ENCODE measurements around the gene THAP11. TPM values are rescaled to one million over a fixed set of nuclear protein-coding genes. Genes with fewer than 3 reads are reported as not detected.

The THAP11 gene
- total RNA-seq, 1 experiment from 2014 or later = 20.5 TPM

- peaks cover 76% of the 10 kb centered on the region for H3K36me3 Mint-ChIP-seq (ENCODE audit: insufficient read depth, unreplicated experiment)
- no peaks in the 10 kb centered on the region for H3K9me3 Mint-ChIP-seq (ENCODE audit: unreplicated experiment)
- POLR2A ChIA-PET = interaction anchor here (1.0 to 1.1 kb wide), 2 partner anchors 36 to 44 kb away, joined by 3 read pairs; no protein-coding TSS in a partner anchor
- no peak for TF ChIP-seq CTCF (IDR thresholded peaks at IDR 0.05; ENCODE audit: unreplicated experiment)
- no TSS peak for BruUV-seq (replicated peaks)
- DNase-seq (ENCODE audit: unreplicated experiment) = no peak
- H3K27ac Mint-ChIP-seq (ENCODE audit: low read depth, unreplicated experiment) = no peak overlapping the region
- intact Hi-C loops (cut with micrococcal nuclease) = no loop called here
- H3K4me1 Mint-ChIP-seq (ENCODE audit: insufficient read depth, unreplicated experiment) = peaks cover 26% of the 10 kb centered on the region
- H3K4me3 Mint-ChIP-seq (ENCODE audit: unreplicated experiment) = no peak overlapping the region
- CTCF ChIA-PET = interaction anchor here (0.6 to 0.9 kb wide), 3 partner anchors 17 to 69 kb away, joined by 3 to 4 read pairs (median 3); no protein-coding TSS in a partner anchor
- no peaks in the 10 kb centered on the region for H3K27me3 Mint-ChIP-seq (ENCODE audit: insufficient read depth, unreplicated experiment)
Observed at GRCh38 chr16:67877064-67877463, 34.9 kb downstream of the THAP11 start.

- no peaks in the 10 kb centered on the region for H3K27me3 Mint-ChIP-seq (ENCODE audit: insufficient read depth, unreplicated experiment)
- ChIA-PET CTCF (interaction anchor here (1.1 to 1.7 kb wide), 2 partner anchors 56 to 62 kb away, joined by 3 to 10 read pairs; no protein-coding TSS in a partner anchor), POLR2A (interaction anchor here (0.5 to 0.7 kb wide), 2 partner anchors 167 to 212 kb away, joined by 3 to 4 read pairs; partner anchors contain the start of genes C16orf86 and ENKD1)
- peaks cover 27% of the 10 kb centered on the region for H3K4me1 Mint-ChIP-seq (ENCODE audit: insufficient read depth, unreplicated experiment)
- no peak for DNase-seq (ENCODE audit: unreplicated experiment)
- peaks cover 80% of the 10 kb centered on the region for H3K36me3 Mint-ChIP-seq (ENCODE audit: insufficient read depth, unreplicated experiment)
- no peak overlapping the region for H3K4me3 Mint-ChIP-seq (ENCODE audit: unreplicated experiment)
- no peaks in the 10 kb centered on the region for H3K9me3 Mint-ChIP-seq (ENCODE audit: unreplicated experiment)
- no peak overlapping the region for H3K27ac Mint-ChIP-seq (ENCODE audit: low read depth, unreplicated experiment)
- TF ChIP-seq CTCF (IDR thresholded peaks at IDR 0.05; ENCODE audit: unreplicated experiment) = no peak
- intact Hi-C loops (cut with micrococcal nuclease) = no loop called here
- BruUV-seq (replicated peaks) = no TSS peak
Observed at GRCh38 chr16:67878232-67878631, 36.1 kb downstream of the THAP11 start.

GRCh38 chr16:67878846-67879245 is 36.7 kb downstream of the THAP11 start:
- BruUV-seq (replicated peaks) = no TSS peak
- TF ChIP-seq CTCF (IDR thresholded peaks at IDR 0.05; ENCODE audit: unreplicated experiment) = no peak

GRCh38 chr16:67879462-67879861 is 37.3 kb downstream of the THAP11 start:
- BruUV-seq (replicated peaks) = no TSS peak
- ChIA-PET CTCF (interaction anchor here (0.7 to 1.7 kb wide), 3 partner anchors 55 to 358 kb away, joined by 3 to 10 read pairs (median 3); no protein-coding TSS in a partner anchor), POLR2A (no interaction called here)
- Mint-ChIP-seq H3K4me3 (ENCODE audit: unreplicated experiment) (no peak overlapping the region), H3K27ac (ENCODE audit: low read depth, unreplicated experiment) (no peak overlapping the region), H3K27me3 (ENCODE audit: insufficient read depth, unreplicated experiment) (no peaks in the 10 kb centered on the region), H3K9me3 (ENCODE audit: unreplicated experiment) (no peaks in the 10 kb centered on the region), H3K4me1 (ENCODE audit: insufficient read depth, unreplicated experiment) (peaks cover 28% of the 10 kb centered on the region), H3K36me3 (ENCODE audit: insufficient read depth, unreplicated experiment) (peaks cover 77% of the 10 kb centered on the region)
- TF ChIP-seq CTCF (IDR thresholded peaks at IDR 0.05; ENCODE audit: unreplicated experiment) = no peak
- intact Hi-C loops (cut with micrococcal nuclease) = no loop called here
- no peak for DNase-seq (ENCODE audit: unreplicated experiment)

More at GRCh38 chr16:67878846-67879245, 36.7 kb downstream of the THAP11 start:
- Mint-ChIP-seq H3K9me3 (ENCODE audit: unreplicated experiment) (no peaks in the 10 kb centered on the region), H3K4me1 (ENCODE audit: insufficient read depth, unreplicated experiment) (peaks cover 30% of the 10 kb centered on the region), H3K27ac (ENCODE audit: low read depth, unreplicated experiment) (no peak overlapping the region), H3K27me3 (ENCODE audit: insufficient read depth, unreplicated experiment) (no peaks in the 10 kb centered on the region), H3K36me3 (ENCODE audit: insufficient read depth, unreplicated experiment) (peaks cover 80% of the 10 kb centered on the region), H3K4me3 (ENCODE audit: unreplicated experiment) (no peak overlapping the region)
- no peak for DNase-seq (ENCODE audit: unreplicated experiment)
- POLR2A ChIA-PET = no interaction called here
- intact Hi-C loops (cut with micrococcal nuclease) = no loop called here
- CTCF ChIA-PET = interaction anchor here (0.5 to 1.7 kb wide), 4 partner anchors 55 to 1379 kb away, joined by 3 to 10 read pairs (median 3); no protein-coding TSS in a partner anchor
